HG02884 (cell line): ENCODE results near the gene IFT172.

ENCODE experiments used
- ATAC-seq: cut with Tn5 transposase; IDR thresholded peaks from one replicate; pipeline ENCODE4 v1.9.1; 2021; ENCODE audit warnings: mild to moderate bottlenecking, moderate library complexity; ENCODE audit not compliant: unreplicated experiment

Gene IFT172

DNA sequence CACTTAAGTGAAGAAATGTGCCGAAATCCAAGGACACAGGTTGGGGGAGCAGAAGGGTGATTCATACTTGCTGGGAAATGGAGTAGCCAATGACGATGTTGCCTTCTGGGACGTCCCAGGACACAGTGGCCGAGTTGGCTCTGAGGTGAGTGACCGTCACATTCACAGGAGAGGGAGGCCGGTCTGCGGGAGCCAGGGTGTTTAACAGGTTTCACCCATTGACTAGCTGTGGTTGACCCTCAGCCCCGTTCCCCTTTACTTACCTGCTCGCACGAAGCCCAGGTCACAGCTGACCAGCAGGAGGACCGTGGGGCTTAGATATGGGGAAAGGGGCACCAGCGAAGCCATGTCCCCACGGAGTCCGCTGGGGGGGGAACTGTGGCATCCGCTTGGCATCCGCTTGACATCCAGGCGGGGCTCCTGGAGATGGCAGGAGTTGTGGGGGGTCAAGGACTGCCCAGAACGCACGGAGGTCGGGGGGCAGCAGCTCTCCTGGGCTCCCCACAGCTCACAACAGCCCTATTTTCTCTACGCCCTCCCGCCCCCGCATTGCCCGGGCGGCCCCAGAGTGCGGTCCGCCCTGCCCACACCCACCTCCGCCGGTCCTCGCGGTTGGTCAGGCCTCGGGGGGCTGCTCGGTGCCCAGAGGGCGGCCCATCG is 4.9 kb upstream of the IFT172 start:
- ATAC-seq, result no peak

DNA sequence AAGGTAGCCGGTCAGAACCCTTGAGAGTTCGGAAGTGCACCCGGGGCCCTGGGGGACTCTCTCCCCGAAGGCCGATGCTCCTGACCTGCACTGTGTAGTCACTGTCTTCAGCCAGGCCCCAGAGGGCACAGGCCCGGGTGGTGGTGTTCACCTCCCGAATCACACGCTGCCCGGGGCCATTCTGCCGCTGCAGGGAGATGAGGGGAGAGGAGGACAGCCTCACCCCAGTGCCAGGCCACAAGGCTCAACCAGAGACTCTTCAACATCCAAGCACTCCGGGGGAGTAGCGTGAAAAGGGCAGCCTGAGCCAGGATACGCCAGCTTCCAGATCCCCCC is 4.4 kb upstream of the IFT172 start:
- no peak for ATAC-seq

- ATAC-seq, result no peak
These were observed 3.0 kb upstream of the IFT172 start for GRCh38 chr2:27492557-27492956.

- no peak for ATAC-seq
These were observed 435 bp downstream of the IFT172 start for GRCh38 chr2:27489118-27489497.

GRCh38 chr2:27485496-27485895 is 4.0 kb downstream of the IFT172 start:
- no peak for ATAC-seq

DNA sequence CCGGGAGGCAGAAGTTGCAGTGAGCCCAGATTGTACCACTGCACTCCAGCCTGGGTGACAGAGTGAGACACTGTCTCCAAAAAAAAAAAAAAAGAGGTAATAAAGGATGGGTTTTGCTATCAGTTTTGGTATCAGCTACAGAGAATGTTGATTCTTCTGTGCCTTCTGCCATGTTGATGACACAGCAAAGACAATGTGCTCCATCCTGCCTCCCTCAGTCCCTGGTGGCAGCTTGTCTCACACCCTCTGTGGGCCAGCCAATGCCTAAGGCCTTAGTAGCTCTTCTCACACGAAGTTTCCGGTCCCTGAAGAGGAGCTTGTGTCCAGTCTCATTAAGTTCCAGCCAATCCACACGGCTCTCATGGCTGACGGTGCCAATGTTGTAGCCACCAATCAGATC is 17.6 kb downstream of the IFT172 start:
- ATAC-seq, result no peak

DNA sequence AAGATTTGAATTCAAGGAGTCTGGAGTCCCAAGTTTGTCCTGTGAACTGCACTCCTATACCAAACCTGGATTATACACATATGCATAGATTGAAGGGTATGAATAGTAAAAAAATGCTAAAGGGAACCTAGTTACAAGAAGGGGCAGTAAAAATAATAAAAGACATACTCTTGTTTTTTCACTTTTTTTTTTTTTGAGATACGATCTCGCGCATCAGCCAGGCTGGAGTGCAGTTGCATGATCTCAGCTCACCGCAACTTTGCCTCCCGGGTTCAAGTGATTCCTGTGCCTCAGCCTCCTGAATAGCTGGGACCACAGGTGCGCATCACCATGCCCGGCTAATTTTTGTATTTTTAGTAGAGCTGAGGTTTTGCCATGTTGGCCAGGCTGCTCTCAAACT is 25.1 kb downstream of the IFT172 start:
- no peak for ATAC-seq

DNA sequence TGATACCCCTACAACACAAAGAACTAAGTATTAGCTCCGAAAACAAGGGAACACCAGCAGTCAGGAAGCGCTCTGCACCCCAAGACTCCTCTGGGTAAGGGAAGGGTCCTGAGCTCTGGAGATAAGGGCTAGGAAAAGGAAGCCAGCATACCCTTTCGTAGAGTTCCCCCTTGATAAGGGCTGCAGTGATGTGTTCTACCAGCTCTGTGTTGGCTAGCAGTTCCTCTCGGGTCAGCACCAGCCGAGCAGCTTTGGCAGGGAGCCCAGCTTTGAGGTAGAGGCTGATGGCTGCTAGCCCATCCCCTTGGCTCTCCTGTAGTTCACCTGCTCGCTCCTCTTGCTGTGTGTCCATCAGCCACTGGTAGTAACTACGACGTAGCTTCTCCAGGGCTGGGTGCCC is 28.4 kb downstream of the IFT172 start:
- ATAC-seq, result no peak

DNA sequence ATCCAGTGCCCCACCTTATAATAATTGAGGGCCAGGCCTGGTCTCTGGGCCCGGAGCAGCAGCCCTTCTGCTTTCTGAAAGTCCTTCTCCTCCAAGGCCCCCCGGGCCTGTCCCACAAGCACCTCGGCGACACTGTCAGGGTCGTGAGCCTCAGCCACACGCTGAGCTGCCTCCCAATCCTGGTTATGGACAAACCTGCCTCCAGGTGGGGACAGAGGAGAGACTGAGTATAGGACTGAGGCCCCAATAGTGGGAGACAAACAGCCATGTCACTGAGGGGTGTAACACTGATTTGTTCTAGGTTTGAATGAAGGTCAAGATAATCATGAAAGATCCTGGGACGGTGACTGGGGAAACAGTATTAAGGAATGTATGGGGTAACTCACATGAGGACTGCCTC is 35.6 kb downstream of the IFT172 start:
- no peak for ATAC-seq

GRCh38 chr2:27451095-27451494 is 38.4 kb downstream of the IFT172 start:
- no peak for ATAC-seq

DNA sequence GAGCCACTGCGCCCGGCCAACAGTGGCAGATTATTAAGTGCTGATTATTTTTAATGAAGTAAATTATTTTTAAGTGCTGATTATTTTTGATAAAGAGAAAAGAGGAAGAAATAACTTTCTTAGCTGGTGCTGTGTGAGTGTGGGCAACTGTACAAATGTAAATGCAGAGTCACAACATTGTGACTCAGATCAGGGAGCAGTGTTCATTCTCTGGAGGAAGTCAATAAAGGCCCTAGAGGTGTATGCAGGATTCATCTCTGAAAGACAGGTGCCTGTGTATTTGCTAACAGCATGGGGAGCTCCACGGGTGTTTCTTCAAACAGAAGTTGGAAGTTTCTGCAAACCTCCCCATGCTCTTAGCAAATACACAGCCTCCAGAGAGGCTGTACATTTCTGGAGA is 41.2 kb downstream of the IFT172 start:
- ATAC-seq, result no peak

DNA sequence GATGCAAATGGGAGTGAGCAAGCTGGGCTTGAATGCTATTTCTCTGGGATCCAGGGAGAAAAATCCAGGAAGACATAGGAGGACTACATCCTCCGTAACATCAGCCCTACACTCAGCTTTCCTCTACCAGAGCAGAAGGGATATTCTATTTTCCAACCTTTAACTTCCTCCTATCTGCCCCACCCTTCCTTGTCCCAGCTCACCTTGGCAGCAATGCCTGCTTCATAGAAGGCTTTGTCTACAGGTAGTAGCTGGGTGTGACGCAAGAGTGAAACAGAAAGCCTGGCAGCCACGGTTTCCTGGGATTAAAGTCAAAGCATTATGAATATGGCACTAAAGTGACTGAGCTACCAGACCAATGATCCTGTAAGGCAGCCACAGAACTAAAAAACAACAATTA is 43.5 kb downstream of the IFT172 start:
- no peak for ATAC-seq

- no peak for ATAC-seq
These were observed 43.9 kb downstream of the IFT172 start for GRCh38 chr2:27445615-27446014.

DNA sequence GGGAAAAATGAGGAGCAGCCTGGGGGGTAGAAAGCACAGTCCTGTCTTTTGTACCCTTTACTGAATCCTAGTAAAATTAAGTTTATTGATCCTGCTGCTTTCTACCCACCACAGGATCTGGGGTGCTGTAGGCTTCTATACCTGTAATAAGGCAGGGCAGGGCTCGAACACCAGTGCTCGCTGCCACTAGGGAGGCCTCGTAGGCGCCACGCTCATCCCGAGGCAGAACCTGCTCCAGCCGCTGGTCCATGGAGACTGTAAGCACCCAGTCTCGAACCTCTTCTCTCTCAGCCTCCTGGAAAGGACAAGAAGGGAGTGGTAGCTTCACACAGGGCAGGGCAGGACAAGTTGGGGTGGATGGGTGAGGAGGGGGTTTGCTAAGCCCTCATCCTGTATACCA is 44.4 kb downstream of the IFT172 start:
- no peak for ATAC-seq

GRCh38 chr2:27442920-27443282 is 46.6 kb downstream of the IFT172 start:
- ATAC-seq, result no peak

GRCh38 chr2:27441958-27442919 is 47.3 kb downstream of the IFT172 start, which contains the start of gene KRTCAP3:
Gene KRTCAP3, plus strand, starts transcription at chr2:27442381. Its CDS starts 32 bp downstream, at chr2:27442413.
- no peak for ATAC-seq

GRCh38 chr2:27441226-27441926 is 48.2 kb downstream of the IFT172 start:
- no peak for ATAC-seq

DNA sequence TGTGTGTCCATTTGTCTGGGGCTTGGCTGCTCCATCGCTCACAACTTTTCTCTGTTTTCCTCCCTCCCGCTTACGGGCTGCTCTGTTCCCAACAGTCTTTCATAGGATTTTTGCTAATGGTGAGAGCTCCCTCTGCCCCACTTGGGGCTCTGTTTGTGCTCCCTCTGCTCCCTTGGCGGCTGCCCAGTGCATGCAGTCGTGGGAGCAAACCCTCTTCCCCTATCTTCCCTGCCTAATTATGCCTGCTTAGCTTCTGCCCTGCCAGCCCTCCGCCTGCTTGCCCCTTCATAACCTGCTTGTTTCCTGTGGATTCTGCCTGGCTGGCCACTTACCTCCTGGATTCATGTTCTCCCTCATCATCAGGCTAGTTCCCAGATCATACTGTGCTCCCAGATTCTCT is 53.9 kb downstream of the IFT172 start:
- no peak for ATAC-seq

DNA sequence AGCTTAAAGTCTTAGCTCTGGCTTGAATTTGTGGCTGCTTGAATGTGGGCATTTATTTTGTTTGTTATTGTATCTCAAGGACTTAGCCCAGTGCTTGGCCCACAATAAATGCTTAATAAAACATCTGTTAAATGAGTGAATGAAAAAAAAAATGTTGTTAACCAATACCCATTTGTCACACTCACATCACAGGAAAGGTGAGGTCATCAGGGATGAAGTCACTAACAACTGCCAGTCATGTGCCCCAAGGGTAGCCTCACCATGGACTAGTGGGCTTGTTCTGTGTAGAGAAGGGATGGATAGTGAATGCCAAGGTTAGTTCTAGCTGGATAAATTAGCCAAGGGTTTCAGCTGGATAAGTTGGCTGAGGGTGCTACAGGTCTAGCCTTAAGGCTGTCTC is 58.1 kb downstream of the IFT172 start:
- ATAC-seq, result no peak

DNA sequence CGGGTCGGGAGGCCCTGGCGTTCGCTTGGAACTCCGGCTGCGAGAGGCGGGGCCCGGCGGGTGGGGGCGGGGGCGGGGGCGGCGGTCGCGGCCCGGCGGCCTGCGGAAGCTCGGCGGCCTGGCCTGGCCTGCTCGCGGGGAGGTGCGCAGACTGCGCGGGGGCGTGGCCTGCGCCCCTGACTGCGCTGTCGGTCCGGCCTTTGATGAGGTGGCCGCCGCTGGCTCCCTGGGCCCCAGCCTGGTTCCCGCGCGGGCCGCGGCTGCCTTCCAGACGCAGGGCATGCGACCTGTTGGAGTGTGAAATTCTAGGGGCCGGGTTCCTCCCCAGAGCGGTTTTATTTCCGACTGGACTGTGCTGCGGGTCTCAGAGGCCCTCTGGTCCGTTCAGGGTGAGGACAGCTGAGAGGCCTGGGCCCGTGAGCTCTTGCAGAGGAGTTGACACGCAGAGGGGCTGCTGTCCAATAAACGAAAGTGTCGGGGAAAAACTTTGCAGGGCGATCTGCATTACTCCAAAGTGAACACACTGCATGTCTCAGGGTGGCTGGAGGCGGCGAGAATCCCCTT is 60.5 kb downstream of the IFT172 start:
- ATAC-seq, result peak; percentile 69

DNA sequence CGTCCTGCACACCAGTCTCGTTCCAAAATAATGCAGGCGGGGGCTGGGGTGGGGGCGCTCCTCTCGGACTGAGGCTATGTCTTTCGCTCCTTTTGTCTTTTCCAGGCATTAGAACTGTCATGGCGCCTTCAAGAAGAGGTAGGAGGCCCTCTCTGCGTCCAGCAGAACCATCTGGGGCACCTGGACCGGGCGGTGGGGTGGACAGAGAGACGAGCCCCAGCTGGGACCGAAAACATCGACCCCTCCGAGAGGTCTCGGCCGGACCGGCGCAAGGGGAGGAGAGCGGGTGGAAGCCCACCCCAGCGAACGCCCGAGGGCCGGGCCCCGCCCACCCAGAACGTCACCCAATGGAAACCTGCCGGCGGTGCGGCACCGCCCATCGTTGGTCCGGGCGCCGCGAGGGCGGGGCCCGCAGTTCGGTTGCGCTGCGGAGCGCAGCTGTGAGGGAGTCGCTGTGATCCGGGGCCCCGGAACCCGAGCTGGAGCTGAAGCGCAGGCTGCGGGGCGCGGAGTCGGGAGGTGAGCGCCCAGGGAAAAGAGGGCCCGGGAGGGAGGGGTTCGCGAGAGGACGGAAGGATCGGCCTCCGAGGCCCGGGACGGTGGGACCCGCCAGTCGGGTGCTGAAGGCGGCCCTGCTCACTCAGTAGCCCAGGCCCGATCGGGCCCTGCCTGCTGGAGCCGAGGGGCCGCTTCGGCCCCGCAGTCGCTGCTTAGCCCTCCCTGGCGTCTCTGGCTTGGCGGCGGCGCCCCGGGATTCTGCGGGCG is 61.1 kb downstream of the IFT172 start, which contains the start of gene NRBP1:
Gene NRBP1 (plus strand): TSS at position 419 of the 765 bp plus-strand sequence. CDS start 4,643 bp downstream, outside the sequence.
- peak; percentile 71 for ATAC-seq
